NT2/D1 (cell line): ENCODE data around the gene CCNJL.

Source experiments
- DNase-seq: peaks from one replicate; pipeline ENCODE4 v3.0.0-alpha.2; 2011; ENCODE audit warnings: low read depth, low spot score
- H3K27me3 ChIP-seq: 2 replicates; pipeline ENCODE4 v1.6.0; 2011; ENCODE audit warnings: mild to moderate bottlenecking; ENCODE audit not compliant: insufficient read length, insufficient read depth
- H3K36me3 ChIP-seq: 2 replicates; pipeline ENCODE4 v1.6.1; 2011; ENCODE audit warnings: mild to moderate bottlenecking, low read length, mixed read lengths; ENCODE audit not compliant: insufficient read depth, insufficient read length
- H3K4me1 ChIP-seq: 2 replicates; pipeline ENCODE4 v1.5.1; 2011; ENCODE audit not compliant: insufficient read depth, insufficient read length
- H3K4me3 ChIP-seq: 2 replicates; pipeline ENCODE4 v1.5.1; 2011; ENCODE audit warnings: low read depth; ENCODE audit not compliant: insufficient read length
- H3K9ac ChIP-seq: 2 replicates; pipeline ENCODE4 v1.6.0; 2011; ENCODE audit warnings: low read depth; ENCODE audit not compliant: insufficient read length
- H3K9me3 ChIP-seq: 2 replicates; pipeline ENCODE4 v1.5.1; 2011; ENCODE audit warnings: mild to moderate bottlenecking, low read length; ENCODE audit not compliant: insufficient read depth
- SUZ12 ChIP-seq: IDR thresholded peaks from 2 replicates; pipeline ENCODE4 v1.6.1; 2011; ENCODE audit not compliant: insufficient read length, insufficient read depth; ENCODE audit errors: extremely low read depth
- YY1 ChIP-seq: IDR thresholded peaks from 2 replicates; pipeline ENCODE4 v1.6.1; 2011; ENCODE audit not compliant: insufficient read length, insufficient read depth
- ZNF274 ChIP-seq: IDR thresholded peaks from 2 replicates; pipeline ENCODE4 v1.6.1; 2011; ENCODE audit warnings: mild to moderate bottlenecking, low read depth, low read length

CCNJL gene

DNA sequence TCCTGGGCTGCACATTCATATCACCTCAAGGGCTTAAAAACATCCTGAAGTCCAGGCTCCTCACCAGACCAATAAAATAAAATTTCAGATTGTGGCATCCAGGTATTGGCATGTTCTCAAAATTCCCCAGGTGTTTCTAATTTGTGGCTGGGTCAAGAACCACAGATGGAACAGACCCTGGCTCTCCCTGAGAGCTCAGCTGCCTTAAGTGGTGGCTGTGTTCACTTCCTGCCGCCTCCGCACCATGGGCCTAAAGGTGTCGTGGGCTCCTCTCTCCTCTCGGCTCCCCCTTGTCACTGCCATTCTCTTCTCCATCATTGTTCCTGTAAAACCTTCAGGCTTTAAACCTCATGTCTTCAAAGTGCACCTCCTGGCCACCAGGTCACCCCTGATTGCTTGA, 17.8 kb upstream of the CCNJL start:
- Histone ChIP-seq H3K4me1 (no peaks in the 10 kb centered on the region), H3K9me3 (no peaks in the 10 kb centered on the region), H3K9ac (no peak overlapping the region), H3K27me3 (no peaks in the 10 kb centered on the region), H3K36me3 (no peaks in the 10 kb centered on the region), H3K4me3 (no peak overlapping the region)
- DNase-seq, result no peak
- TF ChIP-seq SUZ12, result no peak
- no peak for TF ChIP-seq ZNF274
- no peak for TF ChIP-seq YY1

DNA sequence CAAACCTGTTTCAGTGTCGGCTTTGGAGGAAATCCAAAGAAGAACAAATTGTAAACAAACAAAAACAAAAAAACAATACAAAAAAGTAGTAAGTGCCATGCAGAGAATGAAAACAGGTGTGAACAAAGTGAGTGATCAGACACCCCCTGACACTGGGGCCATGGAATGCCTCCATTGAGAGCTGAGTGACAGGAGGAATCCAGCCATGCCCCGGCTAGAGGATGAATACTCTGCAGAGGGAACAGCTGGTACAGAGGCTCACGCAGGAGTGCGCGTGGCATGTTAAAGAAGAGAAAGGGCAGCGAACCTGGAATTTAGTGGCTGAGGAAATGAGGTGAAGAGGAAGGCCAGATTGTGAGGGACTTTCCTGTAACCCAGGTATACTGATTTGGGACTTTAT, 15.5 kb upstream of the CCNJL start:
- Histone ChIP-seq H3K36me3 (no peaks in the 10 kb centered on the region), H3K9ac (no peak overlapping the region), H3K9me3 (no peaks in the 10 kb centered on the region), H3K4me3 (no peak overlapping the region), H3K27me3 (no peaks in the 10 kb centered on the region), H3K4me1 (no peaks in the 10 kb centered on the region)
- TF ChIP-seq ZNF274 (no peak), SUZ12 (no peak), YY1 (no peak)
- no peak for DNase-seq

DNA sequence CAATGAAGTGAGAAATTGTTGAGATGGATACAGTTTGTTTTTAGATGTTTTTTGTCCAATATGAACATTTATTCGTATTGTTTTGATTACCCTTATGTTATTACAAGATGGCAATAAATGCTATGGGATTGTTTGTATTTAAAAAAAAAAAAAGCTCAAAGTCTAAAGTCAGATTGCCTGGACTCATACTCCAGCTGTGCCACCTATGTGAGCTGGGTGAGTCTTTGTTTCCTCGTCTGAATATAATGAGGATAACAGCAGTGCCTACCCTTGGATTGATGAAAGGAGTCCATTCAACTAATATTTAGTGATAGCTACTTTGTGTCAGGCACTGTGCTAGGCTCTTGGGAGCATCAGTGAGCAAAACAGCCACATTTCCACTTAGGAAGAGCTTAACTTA, 14.6 kb upstream of the CCNJL start:
- Histone ChIP-seq H3K9ac (no peak overlapping the region), H3K4me1 (no peaks in the 10 kb centered on the region), H3K4me3 (no peak overlapping the region), H3K36me3 (no peaks in the 10 kb centered on the region), H3K27me3 (no peaks in the 10 kb centered on the region), H3K9me3 (no peaks in the 10 kb centered on the region)
- no peak for TF ChIP-seq SUZ12
- no peak for TF ChIP-seq ZNF274
- TF ChIP-seq YY1, result no peak
- no peak for DNase-seq

DNA sequence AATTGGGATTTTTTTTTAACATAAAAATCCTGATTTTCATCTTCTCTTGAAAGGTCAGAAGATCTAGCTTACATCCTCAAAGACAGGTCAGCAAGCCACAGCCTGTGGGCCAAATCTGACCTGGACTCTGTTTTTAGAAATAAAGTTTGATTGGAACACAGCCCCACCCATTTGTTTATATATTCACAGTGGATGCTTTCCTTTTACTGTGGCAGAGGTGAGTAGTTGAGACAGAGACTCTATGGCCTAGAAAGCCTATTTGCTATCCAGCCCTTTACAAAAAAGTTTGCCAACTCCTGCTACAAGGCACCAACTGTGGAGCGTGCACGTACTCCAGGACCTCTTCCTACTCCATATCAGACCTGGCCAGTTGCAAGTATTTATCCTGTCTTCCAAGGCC, 13.4 kb upstream of the CCNJL start:
- Histone ChIP-seq H3K36me3 (no peaks in the 10 kb centered on the region), H3K9ac (no peak overlapping the region), H3K27me3 (no peaks in the 10 kb centered on the region), H3K9me3 (no peaks in the 10 kb centered on the region), H3K4me1 (no peaks in the 10 kb centered on the region), H3K4me3 (no peak overlapping the region)
- DNase-seq, result no peak
- TF ChIP-seq SUZ12 (no peak), YY1 (no peak), ZNF274 (no peak)

DNA sequence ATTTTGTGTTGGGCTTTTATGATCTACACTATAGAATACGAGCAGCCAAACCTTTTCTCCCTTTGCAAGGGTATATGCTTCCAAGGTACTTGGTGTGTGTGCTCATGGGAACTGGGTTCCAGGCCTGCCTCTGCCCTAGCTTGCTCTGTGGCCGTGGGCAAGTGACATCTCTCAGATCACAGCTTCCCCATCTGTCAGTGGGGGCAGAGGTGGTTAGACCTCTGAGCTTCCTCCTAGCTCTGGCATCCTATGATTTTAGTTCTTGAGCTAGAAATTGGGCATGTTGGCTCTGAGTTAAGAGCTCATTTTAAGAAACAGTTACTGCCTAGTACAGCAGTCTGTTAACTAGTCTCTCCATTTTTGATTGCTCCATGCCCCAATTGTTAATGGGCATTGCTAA, 12.5 kb upstream of the CCNJL start:
- TF ChIP-seq SUZ12, result no peak
- no peak for TF ChIP-seq YY1
- no peak for TF ChIP-seq ZNF274
- H3K4me3 ChIP-seq, result no peak overlapping the region
- H3K9ac ChIP-seq, result no peak overlapping the region
- H3K4me1 ChIP-seq, result no peaks in the 10 kb centered on the region
- no peaks in the 10 kb centered on the region for H3K36me3 ChIP-seq
- H3K9me3 ChIP-seq, result no peaks in the 10 kb centered on the region
- H3K27me3 ChIP-seq, result no peaks in the 10 kb centered on the region
- DNase-seq, result no peak

DNA sequence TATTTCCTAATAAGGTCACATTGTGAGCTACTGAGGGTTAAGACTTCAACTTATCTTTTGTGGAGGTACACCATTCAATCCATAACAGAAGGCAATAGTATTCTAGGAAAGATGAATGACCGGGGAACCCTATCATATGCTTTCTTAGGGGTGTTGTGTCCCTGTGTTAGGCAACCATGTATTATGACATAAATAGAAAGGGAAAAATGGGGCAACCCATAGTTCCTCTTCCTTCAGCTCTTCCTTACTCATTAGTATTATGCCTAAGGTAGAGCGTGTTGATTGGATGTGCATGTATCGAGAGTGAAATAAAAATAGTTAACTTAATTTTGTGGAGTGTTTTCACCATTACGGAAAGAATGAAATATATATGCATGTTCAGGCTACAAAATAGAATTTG, 6.0 kb upstream of the CCNJL start:
- H3K4me1 ChIP-seq, result peaks cover 2% of the 10 kb centered on the region
- no peak overlapping the region for H3K9ac ChIP-seq
- no peak overlapping the region for H3K4me3 ChIP-seq
- DNase-seq, result no peak
- peaks cover 3% of the 10 kb centered on the region for H3K27me3 ChIP-seq
- TF ChIP-seq SUZ12, result no peak
- no peak for TF ChIP-seq ZNF274
- TF ChIP-seq YY1, result no peak
- no peaks in the 10 kb centered on the region for H3K36me3 ChIP-seq
- H3K9me3 ChIP-seq, result no peaks in the 10 kb centered on the region

DNA sequence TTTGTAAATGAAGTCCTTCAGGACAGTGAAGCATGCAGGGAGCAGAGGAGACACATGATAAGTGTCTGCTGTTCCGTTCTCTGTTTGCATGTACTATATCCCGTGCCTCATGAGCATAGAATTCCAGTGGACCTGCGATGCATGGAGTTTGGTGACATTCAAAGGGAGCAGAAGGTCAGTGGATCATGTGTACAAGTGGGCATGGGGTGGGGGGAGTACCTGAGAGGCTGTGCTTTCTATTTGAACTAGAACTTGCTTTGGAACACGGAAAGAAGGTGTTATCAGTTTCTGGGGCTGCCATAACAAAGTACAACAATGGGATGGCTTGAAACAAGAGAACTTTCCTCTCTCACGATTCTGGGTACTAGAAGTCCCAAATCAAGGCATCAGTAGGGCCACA, 5.1 kb upstream of the CCNJL start:
- no peak overlapping the region for H3K9ac ChIP-seq
- H3K9me3 ChIP-seq, result no peaks in the 10 kb centered on the region
- DNase-seq, result no peak
- TF ChIP-seq SUZ12 (no peak), YY1 (no peak), ZNF274 (no peak)
- peaks cover 2% of the 10 kb centered on the region for H3K4me1 ChIP-seq
- H3K4me3 ChIP-seq, result no peak overlapping the region
- H3K27me3 ChIP-seq, result peaks cover 6% of the 10 kb centered on the region
- H3K36me3 ChIP-seq, result no peaks in the 10 kb centered on the region

DNA sequence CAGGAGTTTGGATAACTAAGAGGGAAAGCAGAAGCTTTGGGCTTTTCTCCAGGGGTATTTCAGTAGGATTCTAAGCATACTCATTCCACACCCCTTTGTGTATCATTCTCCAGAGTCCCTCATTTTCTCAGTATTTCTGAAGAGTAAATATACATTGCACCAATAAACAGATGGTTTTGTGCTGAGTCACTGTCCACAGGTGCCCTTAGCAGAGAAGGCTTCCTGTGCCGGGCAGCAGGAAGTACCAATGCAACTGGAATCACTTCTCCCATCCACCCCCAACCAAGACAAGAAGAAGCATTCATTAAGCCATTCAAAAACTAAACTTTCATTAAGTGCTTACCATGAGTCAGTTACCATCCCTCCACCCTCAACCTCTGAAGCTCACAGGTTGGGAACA, 3.6 kb upstream of the CCNJL start:
- no peaks in the 10 kb centered on the region for H3K9me3 ChIP-seq
- H3K4me3 ChIP-seq, result no peak overlapping the region
- H3K36me3 ChIP-seq, result no peaks in the 10 kb centered on the region
- DNase-seq, result no peak
- H3K27me3 ChIP-seq, result peaks cover 6% of the 10 kb centered on the region
- TF ChIP-seq ZNF274 (no peak), SUZ12 (no peak), YY1 (no peak)
- H3K4me1 ChIP-seq, result peaks cover 2% of the 10 kb centered on the region
- no peak overlapping the region for H3K9ac ChIP-seq
